Calu3 (cell line): ENCODE results near the gene EXOC7. TPM values are rescaled to one million over a fixed set of nuclear protein-coding genes. Genes with fewer than 3 reads are reported as not detected.
A peak's percentile ranks its signal among the peaks of the same experiment; 100 is the strongest.
"Not testable (repeated sequence)": the region's sequence is repeated elsewhere in the genome, so short reads cannot be mapped to it uniquely, and the experiment has no call there.

Experiments used
- BruUV-seq: library from RNA; stranded (reverse); fragments of 400-500 nt; replicated peaks from 2 replicates; lab custom pipeline; 2021; lab: Mats Ljungman, UMichigan
- CTCF ChIA-PET: fragments of 300-600 bp; sonication (Branson Sonifier 250); formaldehyde crosslinking; loops from one replicate; lab custom pipeline; 2022; ENCODE audit warnings: antibody characterized with exemption; lab: Charles Lee
- DNase-seq: peaks from one replicate; pipeline ENCODE4 v3.0.0; 2022
- H3K27ac Mint-ChIP-seq: one replicate; pipeline ENCODE4 v1.8.0; 2022; ENCODE audit warnings: mixed read lengths; ENCODE audit not compliant: unreplicated experiment
- H3K27me3 Mint-ChIP-seq: one replicate; pipeline ENCODE4 v1.8.0; 2022; ENCODE audit warnings: mixed read lengths; ENCODE audit not compliant: unreplicated experiment
- H3K36me3 Mint-ChIP-seq: one replicate; pipeline ENCODE4 v1.8.0; 2022; ENCODE audit warnings: mild to moderate bottlenecking, moderate library complexity, mixed read lengths; ENCODE audit not compliant: insufficient read depth, unreplicated experiment
- H3K4me1 Mint-ChIP-seq: one replicate; pipeline ENCODE4 v1.8.0; 2022; ENCODE audit warnings: mild to moderate bottlenecking, low read depth, mixed read lengths; ENCODE audit not compliant: unreplicated experiment
- H3K4me3 Mint-ChIP-seq: one replicate; pipeline ENCODE4 v1.8.0; 2022; ENCODE audit warnings: mild to moderate bottlenecking, low read depth, moderate library complexity, mixed read lengths; ENCODE audit not compliant: unreplicated experiment
- H3K9me3 Mint-ChIP-seq: one replicate; pipeline ENCODE4 v1.8.0; 2022; ENCODE audit warnings: low read depth, mixed read lengths; ENCODE audit not compliant: unreplicated experiment
- intact Hi-C: fragments of 100-400 bp; cut with micrococcal nuclease; formaldehyde crosslinking; loops from one replicate; pipeline ENCODE4 v1.10.0; 2022; ENCODE audit not compliant: unreplicated experiment
- total RNA-seq: library from RNA; stranded (reverse); gene quantifications from 2 replicates; pipeline ENCODE4 v1.2.3, GENCODE V29; 2022
- TF ChIP-seq, protein P1 (sequence below): fragments of 200-600 bp; IDR thresholded peaks from one replicate; pipeline ENCODE4 v1.8.0; 2022; ENCODE audit warnings: antibody characterized with exemption; ENCODE audit not compliant: unreplicated experiment

The EXOC7 gene
- total RNA-seq, 1 experiment from 2014 or later, result 122 TPM

GRCh38 chr17:76046064-76046463, 57.5 kb downstream of the EXOC7 start:
- Mint-ChIP-seq H3K9me3 (no peaks in the 10 kb centered on the region), H3K36me3 (peaks cover 83% of the 10 kb centered on the region), H3K27me3 (no peaks in the 10 kb centered on the region), H3K27ac (no peak overlapping the region), H3K4me1 (peaks cover 30% of the 10 kb centered on the region), H3K4me3 (no peak overlapping the region)
- CTCF ChIA-PET, result no interaction called here
- intact Hi-C loops, result no loop called here
- TF ChIP-seq, protein P1, sequence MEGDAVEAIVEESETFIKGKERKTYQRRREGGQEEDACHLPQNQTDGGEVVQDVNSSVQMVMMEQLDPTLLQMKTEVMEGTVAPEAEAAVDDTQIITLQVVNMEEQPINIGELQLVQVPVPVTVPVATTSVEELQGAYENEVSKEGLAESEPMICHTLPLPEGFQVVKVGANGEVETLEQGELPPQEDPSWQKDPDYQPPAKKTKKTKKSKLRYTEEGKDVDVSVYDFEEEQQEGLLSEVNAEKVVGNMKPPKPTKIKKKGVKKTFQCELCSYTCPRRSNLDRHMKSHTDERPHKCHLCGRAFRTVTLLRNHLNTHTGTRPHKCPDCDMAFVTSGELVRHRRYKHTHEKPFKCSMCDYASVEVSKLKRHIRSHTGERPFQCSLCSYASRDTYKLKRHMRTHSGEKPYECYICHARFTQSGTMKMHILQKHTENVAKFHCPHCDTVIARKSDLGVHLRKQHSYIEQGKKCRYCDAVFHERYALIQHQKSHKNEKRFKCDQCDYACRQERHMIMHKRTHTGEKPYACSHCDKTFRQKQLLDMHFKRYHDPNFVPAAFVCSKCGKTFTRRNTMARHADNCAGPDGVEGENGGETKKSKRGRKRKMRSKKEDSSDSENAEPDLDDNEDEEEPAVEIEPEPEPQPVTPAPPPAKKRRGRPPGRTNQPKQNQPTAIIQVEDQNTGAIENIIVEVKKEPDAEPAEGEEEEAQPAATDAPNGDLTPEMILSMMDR, result no peak
- DNase-seq, result no peak
- no TSS peak for BruUV-seq

GRCh38 chr17:76044475-76045007, 59.0 kb downstream of the EXOC7 start:
- Mint-ChIP-seq H3K36me3 (peaks cover 79% of the 10 kb centered on the region), H3K4me1 (peaks cover 15% of the 10 kb centered on the region)
- H3K9me3 Mint-ChIP-seq, DNase-seq, BruUV-seq, CTCF ChIA-PET, intact Hi-C loops, H3K27ac Mint-ChIP-seq, H3K4me3 Mint-ChIP-seq, H3K27me3 Mint-ChIP-seq: not testable (repeated sequence)

DNA sequence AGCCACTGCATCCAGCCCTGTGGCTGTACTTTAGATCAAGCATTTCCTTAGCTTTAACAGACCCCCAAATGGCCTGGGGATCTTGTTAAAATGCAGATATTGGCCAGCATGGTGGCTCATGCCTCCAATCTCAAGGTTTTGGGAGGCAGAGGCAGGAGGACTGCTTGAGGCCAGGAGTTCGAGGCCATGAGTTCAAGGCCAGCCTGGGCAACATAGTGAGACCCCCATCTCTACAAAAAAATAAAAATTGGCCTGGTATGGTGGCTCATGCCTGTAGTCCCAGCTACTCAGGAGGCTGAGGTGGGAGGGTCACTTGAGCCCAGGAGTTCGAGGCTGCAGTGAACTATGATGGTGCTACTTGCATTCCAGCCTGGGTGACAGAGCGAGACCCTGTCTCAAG, 60.7 kb downstream of the EXOC7 start:
- H3K9me3 Mint-ChIP-seq, DNase-seq, H3K27me3 Mint-ChIP-seq, BruUV-seq, intact Hi-C loops, H3K4me3 Mint-ChIP-seq, H3K27ac Mint-ChIP-seq, CTCF ChIA-PET, H3K4me1 Mint-ChIP-seq: not testable (repeated sequence)
- H3K36me3 Mint-ChIP-seq, result peaks cover 78% of the 10 kb centered on the region

DNA sequence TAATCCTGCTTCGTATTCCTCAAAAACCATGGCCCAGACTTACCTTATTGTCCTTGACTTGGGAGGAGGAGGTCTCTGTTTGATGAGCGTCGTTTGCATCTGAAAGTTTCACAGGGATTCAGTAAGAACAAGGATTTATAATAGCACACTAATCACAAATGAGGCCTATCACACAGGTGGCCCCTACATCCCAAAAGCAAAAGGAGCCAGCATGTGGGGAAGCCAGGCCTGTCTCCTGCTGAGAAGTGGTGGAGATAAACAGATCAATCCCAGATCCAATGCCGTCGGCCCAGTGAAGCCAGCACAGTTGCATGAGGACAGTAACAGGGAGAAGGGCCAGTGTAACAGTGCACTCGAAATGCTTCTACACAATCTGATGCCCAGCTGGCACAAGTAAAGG, 63.2 kb downstream of the EXOC7 start:
- Mint-ChIP-seq H3K27ac (no peak overlapping the region), H3K4me3 (no peak overlapping the region), H3K9me3 (no peaks in the 10 kb centered on the region), H3K4me1 (no peaks in the 10 kb centered on the region), H3K36me3 (peaks cover 61% of the 10 kb centered on the region), H3K27me3 (no peaks in the 10 kb centered on the region)
- BruUV-seq, result no TSS peak
- TF ChIP-seq, protein P1, result no peak
- intact Hi-C loops, result no loop called here
- no peak for DNase-seq
- CTCF ChIA-PET, result no interaction called here

GRCh38 chr17:76039121-76039520, 64.5 kb downstream of the EXOC7 start:
- Mint-ChIP-seq H3K27ac (no peak overlapping the region), H3K36me3 (peaks cover 50% of the 10 kb centered on the region), H3K4me1 (no peaks in the 10 kb centered on the region), H3K9me3 (no peaks in the 10 kb centered on the region), H3K4me3 (no peak overlapping the region), H3K27me3 (no peaks in the 10 kb centered on the region)
- intact Hi-C loops, result no loop called here
- TF ChIP-seq, protein P1, result no peak
- CTCF ChIA-PET, result no interaction called here
- BruUV-seq, result TSS peak; percentile 73
- no peak for DNase-seq
